Prostate gland (tissue), 2 donors: ENCODE results near the gene NRSN2.

Experiments
- POLR2AphosphoS5 ChIP-seq: sonication (generic); formaldehyde crosslinking; IDR thresholded peaks from one replicate; pipeline ENCODE4 v1.6.1; 2017; ENCODE audit warnings: antibody characterized with exemption
- TF ChIP-seq, protein P1 (sequence below), 4 experiments: fragments of 200-600 bp in 2 of 4; fragments of 450-650 bp in 2 of 4; sonication (generic) in 2 of 4; IDR thresholded peaks; 1 replicate in 3 of 4; 2 replicates in 1 of 4; pipeline ENCODE4 v1.5.1; 2016 to 2019; ENCODE audit warnings: antibody characterized with exemption in 4 of 4, mild to moderate bottlenecking in 2 of 4, moderate library complexity in 2 of 4

DNA sequence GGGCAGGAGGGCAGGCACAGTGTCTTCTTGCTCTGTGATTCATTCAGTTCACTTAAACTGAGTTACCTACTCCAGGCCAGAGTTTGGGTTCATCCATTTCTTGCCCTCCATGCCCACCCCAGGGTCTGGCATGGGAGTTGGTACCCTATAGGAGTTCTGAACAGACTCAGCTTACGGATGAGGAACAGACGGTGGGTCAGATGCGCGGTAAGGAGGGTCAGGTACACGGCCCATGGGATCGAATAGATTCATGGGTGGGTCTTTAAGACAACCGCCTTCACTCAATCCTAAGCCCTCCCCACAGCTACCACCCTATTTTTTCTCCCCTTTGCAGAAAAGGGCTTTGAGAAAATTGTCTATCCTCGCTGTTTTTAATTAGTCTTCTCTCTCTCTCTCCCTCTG, 20.6 kb downstream of the NRSN2 start:
- TF ChIP-seq, protein P1, sequence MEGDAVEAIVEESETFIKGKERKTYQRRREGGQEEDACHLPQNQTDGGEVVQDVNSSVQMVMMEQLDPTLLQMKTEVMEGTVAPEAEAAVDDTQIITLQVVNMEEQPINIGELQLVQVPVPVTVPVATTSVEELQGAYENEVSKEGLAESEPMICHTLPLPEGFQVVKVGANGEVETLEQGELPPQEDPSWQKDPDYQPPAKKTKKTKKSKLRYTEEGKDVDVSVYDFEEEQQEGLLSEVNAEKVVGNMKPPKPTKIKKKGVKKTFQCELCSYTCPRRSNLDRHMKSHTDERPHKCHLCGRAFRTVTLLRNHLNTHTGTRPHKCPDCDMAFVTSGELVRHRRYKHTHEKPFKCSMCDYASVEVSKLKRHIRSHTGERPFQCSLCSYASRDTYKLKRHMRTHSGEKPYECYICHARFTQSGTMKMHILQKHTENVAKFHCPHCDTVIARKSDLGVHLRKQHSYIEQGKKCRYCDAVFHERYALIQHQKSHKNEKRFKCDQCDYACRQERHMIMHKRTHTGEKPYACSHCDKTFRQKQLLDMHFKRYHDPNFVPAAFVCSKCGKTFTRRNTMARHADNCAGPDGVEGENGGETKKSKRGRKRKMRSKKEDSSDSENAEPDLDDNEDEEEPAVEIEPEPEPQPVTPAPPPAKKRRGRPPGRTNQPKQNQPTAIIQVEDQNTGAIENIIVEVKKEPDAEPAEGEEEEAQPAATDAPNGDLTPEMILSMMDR (IDR thresholded peaks at IDR 0.05) = no peak
- TF ChIP-seq POLR2AphosphoS5 = no peak
